Esophagus muscularis mucosa (tissue), 4 donors: ENCODE data around the gene CRYBB2. TPM values are rescaled to one million over a fixed set of nuclear protein-coding genes. Genes with fewer than 3 reads are reported as not detected.
"Not testable (repeated sequence)": the region's sequence is repeated elsewhere in the genome, so short reads cannot be mapped to it uniquely, and the experiment has no call there.

Source experiments
- DNase-seq: peaks from one replicate; pipeline ENCODE4 v3.0.0-alpha.2; 2017; ENCODE audit errors: extremely low spot score
- H3K27ac ChIP-seq, 4 donors: fragments of 200-600 bp; sonication (generic); replicated peaks in 1 of 4; 1 replicate in 3 of 4; 2 replicates in 1 of 4; pipeline ENCODE4 v1.5.1; 2016 to 2019; ENCODE audit warnings: mild to moderate bottlenecking in 1 of 4
- H3K27me3 ChIP-seq, 4 donors: fragments of 200-600 bp; sonication (generic); one replicate each; pipeline versions ENCODE4 v1.5.1 to v1.6.0; 2016 to 2019
- H3K36me3 ChIP-seq, 4 donors: fragments of 200-600 bp; sonication (generic); one replicate each; pipeline ENCODE4 v1.5.1; 2016 to 2019
- H3K4me1 ChIP-seq, 4 donors: fragments of 200-600 bp; sonication (generic); one replicate each; pipeline ENCODE4 v1.5.1; 2016 to 2019
- H3K4me3 ChIP-seq, 4 donors: fragments of 200-600 bp; sonication (generic); 1 replicate in 2 of 4; 2 replicates in 2 of 4; pipeline ENCODE4 v1.5.1; 2016 to 2019; ENCODE audit warnings: mild to moderate bottlenecking in 4 of 4, moderate library complexity in 1 of 4
- H3K9me3 ChIP-seq, 4 donors: fragments of 200-600 bp; sonication (generic); 1 replicate in 3 of 4; 2 replicates in 1 of 4; pipeline ENCODE4 v1.5.1; 2016 to 2019
- CTCF ChIP-seq, 3 experiments: fragments of 200-600 bp in 2 of 3; fragments of 450-650 bp in 1 of 3; sonication (generic) in 2 of 3; IDR thresholded peaks; one replicate each; pipeline ENCODE4 v1.5.1; 2017 to 2019; ENCODE audit warnings: antibody characterized with exemption in 3 of 3, mild to moderate bottlenecking in 2 of 3, moderate library complexity in 1 of 3
- EP300 ChIP-seq: sonication (generic); formaldehyde crosslinking; IDR thresholded peaks from one replicate; pipeline ENCODE4 v1.6.1; 2017; ENCODE audit warnings: antibody characterized with exemption
- POLR2A ChIP-seq: fragments of 450-650 bp; IDR thresholded peaks from one replicate; pipeline ENCODE4 v1.6.1; 2017; ENCODE audit warnings: antibody characterized with exemption, moderate library complexity, mild to moderate bottlenecking, low read depth
- POLR2AphosphoS5 ChIP-seq, 2 donors: sonication (generic); formaldehyde crosslinking; IDR thresholded peaks; one replicate each; pipeline ENCODE4 v1.6.1; 2017; ENCODE audit warnings: antibody characterized with exemption in 2 of 2
- WGBS: methylation state at CpG from one replicate; pipeline ENCODE4 v1.1.5; 2018; 5-methylcytosine and 5-hydroxymethylcytosine counted together
- intact Hi-C: fragments of 100-400 bp; cut with DNase I; formaldehyde crosslinking; loops from one replicate; pipeline ENCODE4 v1.15.1; 2023
- total RNA-seq, 4 donors: library from RNA; depleted of rRNA; stranded (reverse); fragments of >200 nt; gene quantifications; one replicate each; pipeline versions ENCODE4 v1.1.0 to v1.2.1, GENCODE V29; 2016

CRYBB2 gene
- total RNA-seq, 4 donors from 2014 or later = 0.40 TPM; not detected in 3

- no peaks in the 10 kb centered on the region for H3K9me3 ChIP-seq
- H3K27ac ChIP-seq = no peak overlapping the region
- peaks cover 0 to 53% (median 3%) of the 10 kb centered on the region in 4 donors for H3K27me3 ChIP-seq
- H3K4me1 ChIP-seq = peaks cover 0 to 7% (median 6%) of the 10 kb centered on the region in 4 donors
- no peaks in the 10 kb centered on the region for H3K36me3 ChIP-seq
- WGBS = 72% methylated on average over 5 of the region's 5 CpGs
- no peak for DNase-seq
- TF ChIP-seq CTCF (IDR thresholded peaks at IDR 0.05) (no peak), POLR2A (no peak), EP300 (no peak), POLR2AphosphoS5 (IDR thresholded peaks at IDR 0.05) (no peak)
- intact Hi-C loops = no loop called here
- no peak overlapping the region for H3K4me3 ChIP-seq
Observed at GRCh38 chr22:25232301-25232700, 12.9 kb downstream of the CRYBB2 start.

GRCh38 chr22:25233706-25234105 lies 14.3 kb downstream of the CRYBB2 start:
- DNase-seq, intact Hi-C loops, H3K9me3 ChIP-seq, H3K4me1 ChIP-seq, H3K27ac ChIP-seq, H3K4me3 ChIP-seq, H3K36me3 ChIP-seq: not testable (repeated sequence)
- H3K27me3 ChIP-seq = peaks cover 0 to 58% (median 3%) of the 10 kb centered on the region in 4 donors

- peak overlapping the region in 1 of 4 donors; percentile 14 for H3K4me3 ChIP-seq
- intact Hi-C loops = no loop called here
- no peak overlapping the region for H3K27ac ChIP-seq
- peaks cover 0 to 61% (median 3%) of the 10 kb centered on the region in 4 donors for H3K27me3 ChIP-seq
- H3K9me3 ChIP-seq = no peaks in the 10 kb centered on the region
- 23% methylated on average over 14 of the region's 30 CpGs for WGBS
- TF ChIP-seq POLR2A (no peak), CTCF (IDR thresholded peaks at IDR 0.05) (peak; percentile 30 to 50 (median 35)), POLR2AphosphoS5 (IDR thresholded peaks at IDR 0.05) (no peak)
- H3K4me1 ChIP-seq = peaks cover 0 to 7% (median 6%) of the 10 kb centered on the region in 4 donors
- H3K36me3 ChIP-seq = no peaks in the 10 kb centered on the region
- no peak for DNase-seq
Observed at GRCh38 chr22:25235547-25236290, 16.3 kb downstream of the CRYBB2 start.

GRCh38 chr22:25236417-25236816 lies 17.0 kb downstream of the CRYBB2 start:
- H3K36me3 ChIP-seq = no peaks in the 10 kb centered on the region
- H3K9me3 ChIP-seq = no peaks in the 10 kb centered on the region
- peaks cover 0 to 7% (median 6%) of the 10 kb centered on the region in 4 donors for H3K4me1 ChIP-seq
- no peak for DNase-seq
- H3K27me3 ChIP-seq = peaks cover 0 to 64% (median 3%) of the 10 kb centered on the region in 4 donors
- 89% methylated on average over 6 of the region's 6 CpGs for WGBS
- H3K4me3 ChIP-seq = no peak overlapping the region
- TF ChIP-seq POLR2A (no peak), POLR2AphosphoS5 (IDR thresholded peaks at IDR 0.05) (no peak)
- no peak overlapping the region for H3K27ac ChIP-seq
- intact Hi-C loops = no loop called here

- intact Hi-C loops = no loop called here
- H3K27me3 ChIP-seq = peaks cover 0 to 68% (median 3%) of the 10 kb centered on the region in 4 donors
- no peak overlapping the region for H3K4me3 ChIP-seq
- no peak for DNase-seq
- WGBS = 85% methylated on average over 4 of the region's 4 CpGs
- no peak overlapping the region for H3K27ac ChIP-seq
- H3K36me3 ChIP-seq = no peaks in the 10 kb centered on the region
- no peaks in the 10 kb centered on the region for H3K9me3 ChIP-seq
- peaks cover 0 to 7% (median 6%) of the 10 kb centered on the region in 4 donors for H3K4me1 ChIP-seq
- no peak for TF ChIP-seq POLR2A
- no peak for TF ChIP-seq POLR2AphosphoS5 (IDR thresholded peaks at IDR 0.05)
- no peak for TF ChIP-seq EP300
Observed at GRCh38 chr22:25237503-25237902, 18.1 kb downstream of the CRYBB2 start.

GRCh38 chr22:25238058-25238457 lies 18.6 kb downstream of the CRYBB2 start:
- DNase-seq, H3K4me3 ChIP-seq, intact Hi-C loops, H3K27ac ChIP-seq, H3K4me1 ChIP-seq, H3K9me3 ChIP-seq, H3K36me3 ChIP-seq: not testable (repeated sequence)
- WGBS = 77% methylated on average over 8 of the region's 9 CpGs
- peaks cover 0 to 64% (median 3%) of the 10 kb centered on the region in 4 donors for H3K27me3 ChIP-seq

GRCh38 chr22:25255169-25255568 lies 35.7 kb downstream of the CRYBB2 start:
- H3K4me1 ChIP-seq, DNase-seq, H3K27ac ChIP-seq, H3K4me3 ChIP-seq, intact Hi-C loops, H3K9me3 ChIP-seq, H3K36me3 ChIP-seq, H3K27me3 ChIP-seq: not testable (repeated sequence)
- 55% methylated on average over 1 of the region's 1 CpG for WGBS

- WGBS = 84% methylated on average over 4 of the region's 4 CpGs
- H3K4me1 ChIP-seq, intact Hi-C loops, DNase-seq, H3K36me3 ChIP-seq, H3K4me3 ChIP-seq, H3K27ac ChIP-seq, H3K27me3 ChIP-seq: not testable (repeated sequence)
- H3K9me3 ChIP-seq = peaks cover 0 to 11% (median 4%) of the 10 kb centered on the region in 4 donors
Observed at GRCh38 chr22:25267567-25267966, 48.1 kb downstream of the CRYBB2 start.

- WGBS = 64% methylated on average over 1 of the region's 1 CpG
- DNase-seq, H3K27ac ChIP-seq, H3K4me3 ChIP-seq, intact Hi-C loops, H3K36me3 ChIP-seq, H3K4me1 ChIP-seq, H3K27me3 ChIP-seq: not testable (repeated sequence)
- peaks cover 0 to 11% (median 4%) of the 10 kb centered on the region in 4 donors for H3K9me3 ChIP-seq
Observed at GRCh38 chr22:25268902-25269301, 49.5 kb downstream of the CRYBB2 start.

- intact Hi-C loops = not testable (repeated sequence)
Observed at GRCh38 chr22:25270061-25270460, 50.6 kb downstream of the CRYBB2 start.

More at GRCh38 chr22:25270061-25270460, 50.6 kb downstream of the CRYBB2 start:
- DNase-seq, H3K4me1 ChIP-seq, H3K4me3 ChIP-seq, H3K27ac ChIP-seq, H3K36me3 ChIP-seq, H3K27me3 ChIP-seq: not testable (repeated sequence)
- peaks cover 0 to 11% (median 4%) of the 10 kb centered on the region in 4 donors for H3K9me3 ChIP-seq
- no CpG with 5 or more reads among the region's 2 CpGs for WGBS
